Fibroblast of lung (primary cell): Measurements from ENCODE around the gene KRCC1. TPM values are rescaled to one million over a fixed set of nuclear protein-coding genes. Genes with fewer than 3 reads are reported as not detected.

Source experiments
- DNase-seq, 2 donors: peaks; one replicate each; pipeline versions ENCODE4 v3.0.0 to v3.0.0-alpha.2; 2010; ENCODE audit warnings: low read depth in 2 of 2
- H2AFZ ChIP-seq: 2 replicates; pipeline ENCODE4 v1.5.1; 2012; ENCODE audit warnings: low read length, control low read depth, inconsistent platforms
- H3K27ac ChIP-seq: 2 replicates; pipeline ENCODE4 v1.5.1; 2011; ENCODE audit warnings: low read length, control low read depth; ENCODE audit not compliant: insufficient read depth
- H3K27me3 ChIP-seq: 2 replicates; pipeline ENCODE4 v1.5.1; 2011; ENCODE audit warnings: mild to moderate bottlenecking, low read length; ENCODE audit not compliant: control insufficient read depth, insufficient read depth
- H3K36me3 ChIP-seq: 2 replicates; pipeline ENCODE4 v1.5.1; 2011; ENCODE audit warnings: low read length; ENCODE audit not compliant: control insufficient read depth, insufficient read depth
- H3K4me1 ChIP-seq: 2 replicates; pipeline ENCODE4 v1.5.1; 2011; ENCODE audit warnings: low read length; ENCODE audit not compliant: control insufficient read depth, insufficient read depth; ENCODE audit errors: extremely low read depth
- H3K4me2 ChIP-seq: 2 replicates; pipeline ENCODE4 v1.5.1; 2011; ENCODE audit warnings: low read length, control low read depth; ENCODE audit not compliant: insufficient read depth; ENCODE audit errors: extremely low read depth
- H3K4me3 ChIP-seq, 4 experiments: fragments of 200-600 bp in 1 of 4; sonication (generic) in 1 of 4; replicated peaks in 1 of 4; 2 replicates each; pipeline ENCODE4 v1.5.1; 2011 to 2016; ENCODE audit warnings: low read length in 4 of 4, low read depth in 3 of 4, mild to moderate bottlenecking in 3 of 4, control low read depth in 2 of 4, inconsistent platforms in 1 of 4, mixed read lengths in 1 of 4; ENCODE audit not compliant: insufficient read depth in 1 of 4; ENCODE audit errors: control extremely low read depth in 1 of 4
- H3K79me2 ChIP-seq: 2 replicates; pipeline ENCODE4 v1.5.1; 2012; ENCODE audit warnings: mild to moderate bottlenecking, low read length, inconsistent platforms; ENCODE audit not compliant: control insufficient read depth, insufficient read depth
- H3K9ac ChIP-seq: 2 replicates; pipeline ENCODE4 v1.5.1; 2011; ENCODE audit warnings: mild to moderate bottlenecking, low read length, control low read depth; ENCODE audit not compliant: insufficient read depth
- H3K9me3 ChIP-seq: 2 replicates; pipeline ENCODE4 v1.5.1; 2012; ENCODE audit warnings: low read depth, low read length; ENCODE audit not compliant: control insufficient read depth, insufficient read depth
- H4K20me1 ChIP-seq: 2 replicates; pipeline ENCODE4 v1.5.1; 2011; ENCODE audit warnings: low read length; ENCODE audit not compliant: control insufficient read depth, insufficient read depth; ENCODE audit errors: extremely low read depth
- CTCF ChIP-seq, 2 donors: IDR thresholded peaks in 1 of 2; conservative IDR thresholded peaks in 1 of 2; 1 replicate in 1 of 2; 2 replicates in 1 of 2; pipeline ENCODE4 v1.5.1; 2011 to 2012; ENCODE audit warnings: low read length in 2 of 2, control low read depth in 1 of 2, inconsistent platforms in 1 of 2, low read depth in 1 of 2, mild to moderate bottlenecking in 1 of 2
- EZH2 ChIP-seq: IDR thresholded peaks from 2 replicates; pipeline ENCODE4 v1.5.1; 2012; ENCODE audit warnings: low read length, control low read depth, mild to moderate bottlenecking; ENCODE audit errors: missing control alignments
- polyA plus RNA-seq, 2 donors: library from polyadenylated mRNA; depleted of rRNA in 1 of 2; stranded (reverse) in 1 of 2; unstranded in 1 of 2; fragments of >200 nt; gene quantifications; 2 replicates each; pipeline ENCODE4 v1.2.1, GENCODE V29; 2011 to 2012; ENCODE audit warnings: missing spikeins in 1 of 2
- total RNA-seq: library from RNA; depleted of rRNA; stranded (reverse); fragments of >200 nt; gene quantifications from 2 replicates; pipeline ENCODE4 v1.2.1, GENCODE V29; 2014

The KRCC1 gene
- total and polyA plus RNA-seq, 2 donors (not counting 1 experiment from before 2014, with no cell fraction given), result 39.3 to 44.4 TPM

DNA sequence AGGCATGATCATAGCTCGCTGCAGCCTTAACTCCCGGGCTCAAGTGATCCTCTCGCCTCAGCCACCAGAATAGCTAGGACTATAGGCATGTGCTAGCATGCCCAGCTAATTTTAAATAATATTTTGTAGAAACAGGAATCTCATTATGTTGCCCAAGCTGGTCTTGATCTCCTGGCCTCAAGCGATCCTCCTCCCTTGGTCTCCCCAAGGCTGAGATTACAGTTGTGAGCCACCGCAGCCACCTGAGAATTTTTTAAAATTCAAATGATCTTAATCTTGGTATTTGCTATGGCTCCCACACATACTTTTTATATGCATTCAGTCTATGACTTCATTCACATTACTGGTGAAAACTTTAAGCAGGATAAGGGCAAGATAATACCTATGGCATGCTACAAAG is 13.1 kb downstream of the KRCC1 start:
- H3K36me3 ChIP-seq, result no peaks in the 10 kb centered on the region
- no peak overlapping the region for H3K9ac ChIP-seq
- no peak overlapping the region for H3K4me2 ChIP-seq
- TF ChIP-seq EZH2 (no peak), CTCF (conservative IDR thresholded peaks at IDR 0.05 in 1 of 2, IDR thresholded peaks at IDR 0.05 in 1 of 2; ENCODE audit: low read depth in 1 of 2, low read length in 2 of 2) (no peak)
- peaks cover 7% of the 10 kb centered on the region for H3K79me2 ChIP-seq
- no peaks in the 10 kb centered on the region for H4K20me1 ChIP-seq
- no peak overlapping the region for H3K27ac ChIP-seq
- no peak for DNase-seq
- H3K27me3 ChIP-seq, result no peaks in the 10 kb centered on the region
- H3K4me1 ChIP-seq, result peaks cover 8% of the 10 kb centered on the region
- no peak overlapping the region for H2AFZ ChIP-seq
- no peaks in the 10 kb centered on the region for H3K9me3 ChIP-seq
- no peak overlapping the region for H3K4me3 ChIP-seq

DNA sequence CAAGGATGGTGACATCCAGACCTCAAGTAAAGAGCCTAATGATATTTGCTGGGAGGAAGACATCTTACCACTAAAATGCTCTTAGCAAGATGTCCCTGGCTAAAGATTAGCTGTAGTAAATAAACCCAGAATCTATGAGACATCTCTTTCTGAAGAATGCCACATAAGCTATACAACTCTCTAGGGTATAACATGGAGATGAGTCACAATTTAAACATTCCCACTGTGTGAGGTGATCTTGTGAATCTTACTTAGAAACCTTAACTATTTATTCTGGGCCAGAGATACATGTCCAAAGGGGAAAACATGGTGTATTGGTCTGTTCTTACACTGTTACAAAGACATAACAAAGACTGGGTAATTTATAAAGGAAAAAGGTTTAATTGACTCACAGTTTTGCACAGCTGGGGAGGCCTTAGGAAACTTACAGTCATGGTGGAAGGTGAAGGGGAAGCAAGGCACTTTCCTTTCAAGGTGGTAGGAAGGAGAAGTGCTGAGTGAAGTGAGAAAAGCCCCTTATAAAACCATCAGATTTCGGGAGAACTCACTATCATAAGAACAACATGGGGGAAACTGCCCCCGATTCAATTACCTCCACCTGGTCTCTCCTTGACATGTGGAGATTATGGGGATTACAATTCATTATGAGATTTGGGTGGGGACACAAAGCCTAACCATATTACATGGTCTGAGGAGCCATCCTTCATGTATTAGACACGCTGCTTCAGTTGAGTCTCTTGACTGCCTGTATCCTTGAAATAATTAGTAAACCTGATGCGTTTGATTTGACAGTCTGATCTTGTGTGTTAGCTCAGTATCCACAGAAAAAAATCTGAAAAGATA is 17.1 kb downstream of the KRCC1 start:
- Histone ChIP-seq H3K4me3 (no peak overlapping the region), H4K20me1 (no peaks in the 10 kb centered on the region), H3K4me1 (peaks cover 8% of the 10 kb centered on the region), H3K4me2 (no peak overlapping the region), H3K27me3 (no peaks in the 10 kb centered on the region), H3K36me3 (no peaks in the 10 kb centered on the region), H3K79me2 (peaks cover 2% of the 10 kb centered on the region), H3K9ac (no peak overlapping the region), H3K9me3 (no peaks in the 10 kb centered on the region), H3K27ac (peak overlapping the region; percentile 73), H2AFZ (no peak overlapping the region)
- peak; percentile 83 to 95 for DNase-seq
- TF ChIP-seq CTCF (conservative IDR thresholded peaks at IDR 0.05 in 1 of 2, IDR thresholded peaks at IDR 0.05 in 1 of 2; ENCODE audit: low read depth in 1 of 2, low read length in 2 of 2) (no peak), EZH2 (no peak)

GRCh38 chr2:88036606-88037005 is 19.0 kb downstream of the KRCC1 start:
- peaks cover 8% of the 10 kb centered on the region for H3K4me1 ChIP-seq
- H3K9ac ChIP-seq, result no peak overlapping the region
- H3K27ac ChIP-seq, result no peak overlapping the region
- no peaks in the 10 kb centered on the region for H3K27me3 ChIP-seq
- no peaks in the 10 kb centered on the region for H3K36me3 ChIP-seq
- no peaks in the 10 kb centered on the region for H4K20me1 ChIP-seq
- peaks cover 2% of the 10 kb centered on the region for H3K79me2 ChIP-seq
- no peak overlapping the region for H3K4me3 ChIP-seq
- H2AFZ ChIP-seq, result no peak overlapping the region
- no peak overlapping the region for H3K4me2 ChIP-seq
- no peak for DNase-seq
- no peaks in the 10 kb centered on the region for H3K9me3 ChIP-seq
- no peak for TF ChIP-seq EZH2
- no peak for TF ChIP-seq CTCF (conservative IDR thresholded peaks at IDR 0.05 in 1 of 2, IDR thresholded peaks at IDR 0.05 in 1 of 2; ENCODE audit: low read depth in 1 of 2, low read length in 2 of 2)
